Measurements from ENCODE around the gene RNF212. TPM values are rescaled to one million over a fixed set of nuclear protein-coding genes. Genes with fewer than 3 reads are reported as not detected.

The RNF212 gene
- total and polyA plus RNA-seq, 9 of the 15 experiments (the other 6 are each of a cell fraction or from before 2014, with no cell fraction given), result 0.04 TPM; not detected in 8

DNA sequence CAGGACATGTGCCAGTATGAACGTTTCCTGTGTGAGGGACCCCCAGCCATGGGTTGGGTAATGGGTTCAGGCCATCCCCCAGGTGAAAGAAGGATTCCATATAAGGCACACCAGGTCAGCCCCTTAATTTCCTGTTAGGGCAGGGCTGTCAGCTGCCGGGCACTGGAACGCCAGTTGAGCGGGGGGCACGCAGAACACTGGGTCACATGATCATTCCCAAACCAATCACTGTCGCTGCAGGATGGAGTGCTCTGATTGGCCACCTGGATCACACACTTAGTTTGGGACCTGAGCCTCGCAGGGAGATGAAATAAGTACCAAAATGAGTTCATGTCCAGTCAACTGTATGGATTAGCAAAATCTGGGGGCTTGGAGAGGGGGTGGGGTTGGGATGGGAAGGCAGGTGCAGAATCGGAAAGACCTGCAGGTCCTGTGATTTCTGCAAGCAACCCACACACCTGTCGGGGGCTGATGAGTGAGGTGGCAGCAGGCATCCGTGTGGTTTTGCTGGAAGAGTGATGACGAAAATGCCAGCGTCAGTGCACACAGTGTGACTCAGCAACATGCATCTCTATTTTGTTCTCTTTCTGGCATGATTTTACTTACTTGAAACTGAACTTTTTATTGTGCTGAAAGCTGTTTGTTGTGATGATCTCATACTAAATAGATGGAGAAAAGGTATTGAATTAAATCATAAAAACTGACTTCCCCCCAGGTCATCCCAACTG lies 32.2 kb downstream of the RNF212 start:
- Histone ChIP-seq H3K4me2 (ENCODE audit: insufficient read depth, low read length) (no peak overlapping the region), H3K9me3 (replicated peaks; ENCODE audit: control insufficient read depth, insufficient read depth, low read depth, low read length) (no peaks in the 10 kb centered on the region), H3K36me3 (ENCODE audit: control insufficient read depth, insufficient read depth, low read length) (no peaks in the 10 kb centered on the region), H3K4me1 (replicated peaks in 1 of 2; ENCODE audit: control insufficient read depth in 2 of 2, insufficient read depth in 2 of 2, low read length in 2 of 2) (0 out of 5 replicates have a peak, but pooled peaks cover 0 to 3% of the 10 kb centered on the region in 2 experiments), H4K20me1 (replicated peaks; ENCODE audit: control insufficient read depth, insufficient read depth, low read length) (no peaks in the 10 kb centered on the region), H3K27ac (ENCODE audit: extremely low read depth, low read depth, low read length) (no peak overlapping the region), H3K27me3 (ENCODE audit: control insufficient read depth in 2 of 2, insufficient read depth in 2 of 2, low read length in 2 of 2) (peaks cover 64 to 93% of the 10 kb centered on the region in 2 experiments), H3K9ac (ENCODE audit: insufficient read depth in 1 of 2, low read depth in 2 of 2, low read length in 2 of 2) (no peak overlapping the region), H2AFZ (ENCODE audit: low read depth, low read length) (no peak overlapping the region), H3K4me3 (no peak overlapping the region), H3K9me1 (ENCODE audit: control insufficient read depth, insufficient read depth, low read length) (no peaks in the 10 kb centered on the region), H3K79me2 (ENCODE audit: control insufficient read depth, insufficient read depth, low read length) (no peaks in the 10 kb centered on the region)
- POLR2A ChIA-PET, result no interaction called here
- DNase-seq (ENCODE audit: extremely low read depth in 1 of 4, low spot score in 3 of 4), result peak in 1 of 4 experiments; percentile 35
- intact Hi-C loops (cut with micrococcal nuclease), result no loop called here
- in situ Hi-C loops (cut with MboI), result no loop called here
- no TSS peak for BruUV-seq (replicated peaks)
- 0% methylated on average over 12 of the region's 12 CpGs for WGBS (ENCODE audit: insufficient coverage, low coverage, missing lambda C conversion rate)
- CTCF ChIA-PET (ENCODE audit: low intra/inter-chr PET ratio), result no interaction called here
- no peak for ATAC-seq
- TF ChIP-seq ZNF507 (tag; conservative IDR thresholded peaks at IDR 0.05) (no peak), NFE2 (IDR thresholded peaks at IDR 0.05; ENCODE audit: low read depth) (peak; percentile 37; the same call in 1 of the 2 replicates), RAD51 (IDR thresholded peaks at IDR 0.05; ENCODE audit: borderline replicate concordance, low read depth) (0 out of 2 replicates have a peak, but pooled peaks have one; percentile 46), NR1H2 (CRISPR knock-in tag; IDR thresholded peaks at IDR 0.05) (no peak), TFE3 (CRISPR knock-in tag; IDR thresholded peaks at IDR 0.05) (peak; percentile 41)
- TF ChIP-seq, protein P1, sequence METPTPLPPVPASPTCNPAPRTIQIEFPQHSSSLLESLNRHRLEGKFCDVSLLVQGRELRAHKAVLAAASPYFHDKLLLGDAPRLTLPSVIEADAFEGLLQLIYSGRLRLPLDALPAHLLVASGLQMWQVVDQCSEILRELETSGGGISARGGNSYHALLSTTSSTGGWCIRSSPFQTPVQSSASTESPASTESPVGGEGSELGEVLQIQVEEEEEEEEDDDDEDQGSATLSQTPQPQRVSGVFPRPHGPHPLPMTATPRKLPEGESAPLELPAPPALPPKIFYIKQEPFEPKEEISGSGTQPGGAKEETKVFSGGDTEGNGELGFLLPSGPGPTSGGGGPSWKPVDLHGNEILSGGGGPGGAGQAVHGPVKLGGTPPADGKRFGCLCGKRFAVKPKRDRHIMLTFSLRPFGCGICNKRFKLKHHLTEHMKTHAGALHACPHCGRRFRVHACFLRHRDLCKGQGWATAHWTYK (CRISPR knock-in tag; IDR thresholded peaks at IDR 0.05), result no peak
- TF ChIP-seq, protein P2, sequence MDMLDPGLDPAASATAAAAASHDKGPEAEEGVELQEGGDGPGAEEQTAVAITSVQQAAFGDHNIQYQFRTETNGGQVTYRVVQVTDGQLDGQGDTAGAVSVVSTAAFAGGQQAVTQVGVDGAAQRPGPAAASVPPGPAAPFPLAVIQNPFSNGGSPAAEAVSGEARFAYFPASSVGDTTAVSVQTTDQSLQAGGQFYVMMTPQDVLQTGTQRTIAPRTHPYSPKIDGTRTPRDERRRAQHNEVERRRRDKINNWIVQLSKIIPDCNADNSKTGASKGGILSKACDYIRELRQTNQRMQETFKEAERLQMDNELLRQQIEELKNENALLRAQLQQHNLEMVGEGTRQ (CRISPR knock-in tag; IDR thresholded peaks at IDR 0.05), result peak; percentile 35; the same call in 1 of the 2 replicates
- TF ChIP-seq, protein P3, sequence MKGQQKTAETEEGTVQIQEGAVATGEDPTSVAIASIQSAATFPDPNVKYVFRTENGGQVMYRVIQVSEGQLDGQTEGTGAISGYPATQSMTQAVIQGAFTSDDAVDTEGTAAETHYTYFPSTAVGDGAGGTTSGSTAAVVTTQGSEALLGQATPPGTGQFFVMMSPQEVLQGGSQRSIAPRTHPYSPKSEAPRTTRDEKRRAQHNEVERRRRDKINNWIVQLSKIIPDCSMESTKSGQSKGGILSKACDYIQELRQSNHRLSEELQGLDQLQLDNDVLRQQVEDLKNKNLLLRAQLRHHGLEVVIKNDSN (CRISPR knock-in tag; IDR thresholded peaks at IDR 0.05), result peak; percentile 49; the same call in 1 of the 2 replicates
- FAIRE-seq, result no peak

Data from K562 (cell line).